Measurements from ENCODE around the gene LDHB. TPM values are rescaled to one million over a fixed set of nuclear protein-coding genes. Genes with fewer than 3 reads are reported as not detected.

Gene LDHB
- total RNA-seq, 1 donor from 2014 or later: 532 TPM

DNA sequence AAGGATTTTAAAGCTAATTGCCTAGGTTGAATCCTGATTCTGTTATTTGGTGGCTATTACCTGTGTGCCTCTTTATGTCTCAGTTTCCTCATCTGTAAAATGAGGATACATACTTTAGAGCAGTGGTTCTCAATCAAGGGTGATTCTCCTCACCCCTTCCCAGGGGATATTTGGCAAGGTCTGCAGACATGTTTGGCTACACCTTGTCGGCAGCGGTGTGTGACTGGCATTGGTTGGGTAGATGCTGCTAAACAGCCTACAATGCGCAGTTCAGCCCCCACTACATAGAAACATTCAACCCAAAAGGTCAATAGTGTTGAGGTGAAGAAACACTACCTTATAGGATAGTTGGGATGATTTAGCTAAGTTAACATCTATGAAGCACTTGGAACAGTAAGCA, 23.4 kb downstream of the LDHB start:
- Mint-ChIP-seq H3K27ac (ENCODE audit: unreplicated experiment) (no peak overlapping the region), H3K4me3 (ENCODE audit: unreplicated experiment) (no peak overlapping the region), H3K4me1 (ENCODE audit: low read depth) (peaks cover 12% of the 10 kb centered on the region), H3K27me3 (ENCODE audit: low read depth) (no peaks in the 10 kb centered on the region), H3K9me3 (ENCODE audit: low read depth) (peaks cover 3% of the 10 kb centered on the region), H3K36me3 (ENCODE audit: low read depth) (peaks cover 35% of the 10 kb centered on the region)
- no peak for DNase-seq (ENCODE audit: low spot score)
- TF ChIP-seq, protein P1, sequence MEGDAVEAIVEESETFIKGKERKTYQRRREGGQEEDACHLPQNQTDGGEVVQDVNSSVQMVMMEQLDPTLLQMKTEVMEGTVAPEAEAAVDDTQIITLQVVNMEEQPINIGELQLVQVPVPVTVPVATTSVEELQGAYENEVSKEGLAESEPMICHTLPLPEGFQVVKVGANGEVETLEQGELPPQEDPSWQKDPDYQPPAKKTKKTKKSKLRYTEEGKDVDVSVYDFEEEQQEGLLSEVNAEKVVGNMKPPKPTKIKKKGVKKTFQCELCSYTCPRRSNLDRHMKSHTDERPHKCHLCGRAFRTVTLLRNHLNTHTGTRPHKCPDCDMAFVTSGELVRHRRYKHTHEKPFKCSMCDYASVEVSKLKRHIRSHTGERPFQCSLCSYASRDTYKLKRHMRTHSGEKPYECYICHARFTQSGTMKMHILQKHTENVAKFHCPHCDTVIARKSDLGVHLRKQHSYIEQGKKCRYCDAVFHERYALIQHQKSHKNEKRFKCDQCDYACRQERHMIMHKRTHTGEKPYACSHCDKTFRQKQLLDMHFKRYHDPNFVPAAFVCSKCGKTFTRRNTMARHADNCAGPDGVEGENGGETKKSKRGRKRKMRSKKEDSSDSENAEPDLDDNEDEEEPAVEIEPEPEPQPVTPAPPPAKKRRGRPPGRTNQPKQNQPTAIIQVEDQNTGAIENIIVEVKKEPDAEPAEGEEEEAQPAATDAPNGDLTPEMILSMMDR (IDR thresholded peaks at IDR 0.05): no peak

DNA sequence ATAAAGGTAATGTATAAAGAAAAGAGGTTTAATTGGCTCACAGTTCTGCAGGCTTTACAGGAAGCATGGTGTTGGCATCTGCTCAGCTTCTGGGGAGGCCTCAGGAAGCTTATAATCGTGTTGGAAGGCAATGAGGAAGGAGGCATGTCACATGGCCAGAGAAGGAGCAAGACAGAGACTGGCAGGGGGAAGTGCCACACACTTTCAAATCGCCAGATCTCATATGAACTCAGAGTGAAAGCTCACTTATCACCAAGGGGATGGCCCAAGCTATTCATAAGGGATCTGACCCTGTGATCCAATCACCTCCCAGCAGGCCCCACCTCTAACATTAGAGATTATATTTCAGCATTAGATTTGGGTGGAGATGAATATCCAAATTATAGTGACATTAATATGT, 26.3 kb downstream of the LDHB start:
- Mint-ChIP-seq H3K4me1 (ENCODE audit: low read depth) (no peaks in the 10 kb centered on the region), H3K27ac (ENCODE audit: unreplicated experiment) (no peak overlapping the region), H3K9me3 (ENCODE audit: low read depth) (peaks cover 6% of the 10 kb centered on the region), H3K4me3 (ENCODE audit: unreplicated experiment) (no peak overlapping the region), H3K36me3 (ENCODE audit: low read depth) (peaks cover 22% of the 10 kb centered on the region), H3K27me3 (ENCODE audit: low read depth) (no peaks in the 10 kb centered on the region)
- TF ChIP-seq, protein P1 (IDR thresholded peaks at IDR 0.05): no peak
- no peak for DNase-seq (ENCODE audit: low spot score)

DNA sequence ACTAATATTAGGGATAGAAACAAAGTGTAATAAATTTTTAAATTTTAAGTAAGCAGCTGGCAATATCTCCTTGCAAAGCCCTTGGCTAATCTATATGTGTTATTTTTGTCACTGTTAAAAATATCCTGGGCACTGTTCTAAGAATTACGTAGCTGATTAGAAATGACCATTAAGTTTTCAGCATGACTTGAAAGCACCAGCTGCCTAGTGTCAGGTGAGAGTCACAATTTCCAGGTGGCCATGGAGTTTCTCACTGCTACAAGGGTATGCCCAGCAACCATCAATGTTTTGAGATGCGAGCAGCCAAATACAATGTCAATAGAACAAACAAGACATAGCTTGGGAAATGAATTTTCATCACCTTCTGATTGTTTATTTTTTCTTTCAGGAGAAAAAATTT, 29.7 kb downstream of the LDHB start:
- Mint-ChIP-seq H3K27me3 (ENCODE audit: low read depth) (no peaks in the 10 kb centered on the region), H3K4me1 (ENCODE audit: low read depth) (no peaks in the 10 kb centered on the region), H3K27ac (ENCODE audit: unreplicated experiment) (no peak overlapping the region), H3K36me3 (ENCODE audit: low read depth) (peaks cover 12% of the 10 kb centered on the region), H3K4me3 (ENCODE audit: unreplicated experiment) (no peak overlapping the region), H3K9me3 (ENCODE audit: low read depth) (peaks cover 20% of the 10 kb centered on the region)
- TF ChIP-seq, protein P1 (IDR thresholded peaks at IDR 0.05): no peak
- DNase-seq (ENCODE audit: low spot score): no peak

DNA sequence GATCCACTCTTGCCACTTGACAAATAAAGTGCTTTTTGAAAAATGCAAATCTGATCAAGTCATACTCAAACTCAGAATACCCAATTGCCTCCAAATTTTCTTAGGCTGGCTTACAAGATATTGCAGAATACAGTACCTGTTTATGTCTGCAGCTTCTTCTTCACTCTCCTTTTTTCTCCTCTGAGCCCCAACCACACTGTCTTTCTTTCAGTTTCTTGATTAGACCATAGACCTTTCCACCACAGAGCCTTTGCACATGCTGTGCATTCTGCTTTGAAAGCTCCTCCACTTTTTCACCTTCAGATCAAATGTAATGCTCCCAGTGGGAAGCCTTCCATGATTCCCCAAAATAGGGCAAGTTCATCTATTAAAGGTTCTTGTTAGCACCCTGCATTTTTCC, 39.1 kb downstream of the LDHB start:
- Mint-ChIP-seq H3K4me1 (ENCODE audit: low read depth) (peaks cover 7% of the 10 kb centered on the region), H3K27me3 (ENCODE audit: low read depth) (peaks cover 2% of the 10 kb centered on the region), H3K9me3 (ENCODE audit: low read depth) (peaks cover 5% of the 10 kb centered on the region), H3K4me3 (ENCODE audit: unreplicated experiment) (no peak overlapping the region), H3K27ac (ENCODE audit: unreplicated experiment) (no peak overlapping the region), H3K36me3 (ENCODE audit: low read depth) (peaks cover 1% of the 10 kb centered on the region)
- TF ChIP-seq, protein P1 (IDR thresholded peaks at IDR 0.05): no peak
- no peak for DNase-seq (ENCODE audit: low spot score)

DNA sequence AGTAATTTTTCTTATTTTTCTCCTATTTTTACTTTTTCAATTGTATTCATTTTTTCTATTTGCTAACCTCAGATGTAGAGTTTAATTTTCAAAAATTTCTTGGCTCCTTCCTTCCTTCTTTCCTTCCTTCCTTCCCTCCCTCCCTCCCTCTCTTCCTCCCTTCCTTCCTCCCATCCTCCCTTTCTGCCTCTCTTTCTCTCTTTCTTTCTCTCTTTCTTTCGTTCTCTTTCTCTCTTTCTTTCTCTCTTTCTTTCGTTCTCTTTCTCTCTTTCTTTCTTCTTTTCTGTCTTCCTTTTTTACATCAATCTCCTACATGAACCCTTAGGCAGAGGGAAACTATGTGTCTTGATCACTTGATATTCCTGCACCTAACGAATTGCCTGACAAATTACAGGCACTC, 40.6 kb downstream of the LDHB start:
- H3K36me3 Mint-ChIP-seq (ENCODE audit: low read depth): peaks cover 1% of the 10 kb centered on the region
- peaks cover 2% of the 10 kb centered on the region for H3K27me3 Mint-ChIP-seq (ENCODE audit: low read depth)
- H3K27ac Mint-ChIP-seq (ENCODE audit: unreplicated experiment): no peak overlapping the region
- H3K4me1 Mint-ChIP-seq (ENCODE audit: low read depth): peaks cover 7% of the 10 kb centered on the region
- peaks cover 3% of the 10 kb centered on the region for H3K9me3 Mint-ChIP-seq (ENCODE audit: low read depth)
- no peak overlapping the region for H3K4me3 Mint-ChIP-seq (ENCODE audit: unreplicated experiment)
- TF ChIP-seq, protein P1 (IDR thresholded peaks at IDR 0.05): no peak
- DNase-seq (ENCODE audit: low spot score): no peak
